Psoas muscle (tissue), 8 donors: ENCODE results near the gene NINJ1. TPM values are rescaled to one million over a fixed set of nuclear protein-coding genes. Genes with fewer than 3 reads are reported as not detected.

Source experiments
- ATAC-seq, 4 donors: fragments of 200-7000 bp; cut with Tn5 transposase; one replicate each; pipeline ENCODE4 v1.9.1; 2020; ENCODE audit warnings: moderate library complexity in 3 of 4, mild to moderate bottlenecking in 2 of 4
- DNase-seq, 2 donors: peaks; one replicate each; pipeline ENCODE4 v3.0.0-alpha.2; 2020
- H3K27ac ChIP-seq: fragments of 200-600 bp; one replicate; pipeline ENCODE4 v1.8.0; 2022
- H3K27me3 ChIP-seq, 3 donors: fragments of 200-600 bp in 1 of 3; one replicate each; pipeline versions ENCODE4 v1.6.1 to v1.8.0; 2013 to 2022; ENCODE audit warnings: low read length in 2 of 3, mild to moderate bottlenecking in 2 of 3, moderate library complexity in 1 of 3; ENCODE audit not compliant: insufficient read depth in 3 of 3
- H3K36me3 ChIP-seq, 2 donors: fragments of 200-600 bp in 1 of 2; one replicate each; pipeline versions ENCODE4 v1.6.1 to v1.8.0; 2013 to 2022; ENCODE audit warnings: low read depth in 1 of 2, mild to moderate bottlenecking in 1 of 2, moderate library complexity in 1 of 2; ENCODE audit not compliant: insufficient read depth in 1 of 2
- H3K4me1 ChIP-seq: fragments of 200-600 bp; one replicate; pipeline ENCODE4 v1.8.0; 2022
- H3K4me3 ChIP-seq: fragments of 200-600 bp; one replicate; pipeline ENCODE4 v1.8.0; 2022; ENCODE audit warnings: mild to moderate bottlenecking
- H3K9me3 ChIP-seq: fragments of 200-600 bp; one replicate; pipeline ENCODE4 v1.8.0; 2022
- CTCF ChIP-seq: fragments of 200-600 bp; IDR thresholded peaks from one replicate; pipeline ENCODE4 v1.8.0; 2022; ENCODE audit warnings: antibody characterized with exemption
- WGBS, 3 donors: extraction: QIAGEN DNeasy Blood & Tissue Kit; methylation state at CpG; one replicate each; pipeline versions ENCODE4 v1.1.6 to v1.1.7; 2013; 5-methylcytosine and 5-hydroxymethylcytosine counted together
- intact Hi-C, 2 donors: fragments of 100-400 bp; cut with DNase I; formaldehyde crosslinking; loops; one replicate each; pipeline versions ENCODE4 v1.11.0 to v1.14.2; 2022
- polyA plus RNA-seq, 3 donors: library from polyadenylated mRNA; stranded (reverse); fragments of 200-250 nt; gene quantifications; one replicate each; pipeline ENCODE4 v1.2.3, GENCODE V29; 2013
- total RNA-seq, 4 donors: library from RNA; stranded (reverse); fragmentation: NEBNext Ultra II Directional in 2 of 4; extraction: Animal tissue kit (Norgen Biotek cat#: 25700) in 2 of 4; gene quantifications; one replicate each; pipeline versions ENCODE4 v1.2.1 to v1.2.4, GENCODE V29; 2021 to 2023
- donor health status: healthy with polysubstance abuse.
- donor health status: DM: no; HTN: no; CAD: no; lungs with moderate emphysema.
- donor health status: Bipolar disorder and iron deficiency.
- donor health status: healthy.
- donor health status: DM: yes; HTN: yes; CAD: no.
- donor health status: DM: no; HTN: no; CAD: no.
- donor health status: DM: no; HTN: no; CAD: no.
- donor health status: DM: yes; HTN: yes; CAD: no.

Gene NINJ1
- total and polyA plus RNA-seq, 7 donors, result 17.8 to 40.1 (median 21.3) TPM

GRCh38 chr9:93085676-93086075 is 48.4 kb downstream of the NINJ1 start:
- H3K9me3 ChIP-seq, result no peaks in the 10 kb centered on the region
- ATAC-seq (no peak), DNase-seq (no peak)
- intact Hi-C loops, result no loop called here
- 95 to 100% (median 98%) methylated on average over 4 of the region's 4 CpGs for WGBS, 3 donors
- H3K27ac ChIP-seq, result no peak overlapping the region
- no peak for TF ChIP-seq CTCF
- no peak overlapping the region for H3K4me3 ChIP-seq
- no peaks in the 10 kb centered on the region for H3K36me3 ChIP-seq
- H3K27me3 ChIP-seq, result no peaks in the 10 kb centered on the region
- no peaks in the 10 kb centered on the region for H3K4me1 ChIP-seq

- Histone ChIP-seq H3K9me3 (no peaks in the 10 kb centered on the region), H3K4me3 (no peak overlapping the region), H3K27me3 (no peaks in the 10 kb centered on the region), H3K27ac (no peak overlapping the region), H3K4me1 (no peaks in the 10 kb centered on the region), H3K36me3 (no peaks in the 10 kb centered on the region)
- intact Hi-C loops, result no loop called here
- ATAC-seq (peak in 1 of 4 donors; percentile 23), DNase-seq (no peak)
- TF ChIP-seq CTCF, result no peak
- WGBS, 3 donors, result 94 to 98% (median 97%) methylated on average over 6 of the region's 6 CpGs
These were observed 49.6 kb downstream of the NINJ1 start for GRCh38 chr9:93084471-93084881.

GRCh38 chr9:93083592-93084470 is 50.2 kb downstream of the NINJ1 start:
- Histone ChIP-seq H3K4me3 (no peak overlapping the region), H3K9me3 (no peaks in the 10 kb centered on the region), H3K27me3 (no peaks in the 10 kb centered on the region), H3K36me3 (no peaks in the 10 kb centered on the region), H3K27ac (no peak overlapping the region), H3K4me1 (no peaks in the 10 kb centered on the region)
- DNase-seq (no peak), ATAC-seq (peak in 1 of 4 donors; percentile 26)
- TF ChIP-seq CTCF, result no peak
- intact Hi-C loops, result no loop called here
- WGBS, 3 donors, result 84 to 89% (median 87%) methylated on average over 7 to 8 of the region's 8 CpGs

GRCh38 chr9:93082841-93083411 is 51.1 kb downstream of the NINJ1 start:
- WGBS, 3 donors, result 65 to 69% (median 68%) methylated on average over 17 to 18 of the region's 18 CpGs
- ATAC-seq (no peak), DNase-seq (no peak)
- intact Hi-C loops, result no loop called here
- H3K27ac ChIP-seq, result no peak overlapping the region
- no peaks in the 10 kb centered on the region for H3K36me3 ChIP-seq
- no peaks in the 10 kb centered on the region for H3K4me1 ChIP-seq
- no peaks in the 10 kb centered on the region for H3K9me3 ChIP-seq
- no peak for TF ChIP-seq CTCF
- no peaks in the 10 kb centered on the region for H3K27me3 ChIP-seq
- H3K4me3 ChIP-seq, result no peak overlapping the region
